COLO829 (cell line): ENCODE results near the gene CNST.
"Not testable (repeated sequence)": the region's sequence is repeated elsewhere in the genome, so short reads cannot be mapped to it uniquely, and the experiment has no call there.

Source experiments
- DNase-seq: peaks from one replicate; pipeline ENCODE4 v3.0.0; 2012; ENCODE audit warnings: low spot score

CNST gene

GRCh38 chr1:246622035-246622652 lies 55.9 kb downstream of the CNST start:
- DNase-seq: no peak

GRCh38 chr1:246624091-246624490 lies 57.8 kb downstream of the CNST start:
- no peak for DNase-seq

GRCh38 chr1:246629030-246629429 lies 62.8 kb downstream of the CNST start:
- DNase-seq: no peak

- DNase-seq: no peak
Measured at GRCh38 chr1:246629976-246630375, 63.7 kb downstream of the CNST start.

- no peak for DNase-seq
Measured at GRCh38 chr1:246631426-246631825, 65.2 kb downstream of the CNST start.

- peak; percentile 86 for DNase-seq
Measured at GRCh38 chr1:246632281-246633168, 66.3 kb downstream of the CNST start.

GRCh38 chr1:246634659-246635058 lies 68.4 kb downstream of the CNST start:
- DNase-seq: not testable (repeated sequence)

- DNase-seq: no peak
Measured at GRCh38 chr1:246638941-246639655, 72.8 kb downstream of the CNST start.

- no peak for DNase-seq
Measured at GRCh38 chr1:246639732-246640131, 73.5 kb downstream of the CNST start.

GRCh38 chr1:246640747-246641146 lies 74.5 kb downstream of the CNST start:
- DNase-seq: no peak

GRCh38 chr1:246641394-246641793 lies 75.1 kb downstream of the CNST start:
- DNase-seq: no peak

GRCh38 chr1:246642719-246643118 lies 76.5 kb downstream of the CNST start:
- no peak for DNase-seq

GRCh38 chr1:246647113-246647512 lies 80.9 kb downstream of the CNST start:
- DNase-seq: no peak

GRCh38 chr1:246647513-246647912 lies 81.3 kb downstream of the CNST start:
- DNase-seq: no peak

GRCh38 chr1:246651012-246651695 lies 84.9 kb downstream of the CNST start:
- no peak for DNase-seq

GRCh38 chr1:246658567-246658966 lies 92.3 kb downstream of the CNST start:
- DNase-seq: no peak

- no peak for DNase-seq
Measured at GRCh38 chr1:246659594-246660140, 93.4 kb downstream of the CNST start.

GRCh38 chr1:246661451-246661850 lies 95.2 kb downstream of the CNST start:
- no peak for DNase-seq

GRCh38 chr1:246667773-246668172 lies 101.5 kb downstream of the CNST start:
- no peak for DNase-seq

GRCh38 chr1:246669659-246670058 lies 103.4 kb downstream of the CNST start:
- no peak for DNase-seq

GRCh38 chr1:246674049-246674448 lies 107.8 kb downstream of the CNST start:
- no peak for DNase-seq

- DNase-seq: no peak
Measured at GRCh38 chr1:246677842-246678241, 111.6 kb downstream of the CNST start.
